ENCODE results near the gene MTF1. TPM values are rescaled to one million over a fixed set of nuclear protein-coding genes. Genes with fewer than 3 reads are reported as not detected.

Gene MTF1
- total RNA-seq, 1 experiment from 2014 or later: 22.1 TPM

DNA sequence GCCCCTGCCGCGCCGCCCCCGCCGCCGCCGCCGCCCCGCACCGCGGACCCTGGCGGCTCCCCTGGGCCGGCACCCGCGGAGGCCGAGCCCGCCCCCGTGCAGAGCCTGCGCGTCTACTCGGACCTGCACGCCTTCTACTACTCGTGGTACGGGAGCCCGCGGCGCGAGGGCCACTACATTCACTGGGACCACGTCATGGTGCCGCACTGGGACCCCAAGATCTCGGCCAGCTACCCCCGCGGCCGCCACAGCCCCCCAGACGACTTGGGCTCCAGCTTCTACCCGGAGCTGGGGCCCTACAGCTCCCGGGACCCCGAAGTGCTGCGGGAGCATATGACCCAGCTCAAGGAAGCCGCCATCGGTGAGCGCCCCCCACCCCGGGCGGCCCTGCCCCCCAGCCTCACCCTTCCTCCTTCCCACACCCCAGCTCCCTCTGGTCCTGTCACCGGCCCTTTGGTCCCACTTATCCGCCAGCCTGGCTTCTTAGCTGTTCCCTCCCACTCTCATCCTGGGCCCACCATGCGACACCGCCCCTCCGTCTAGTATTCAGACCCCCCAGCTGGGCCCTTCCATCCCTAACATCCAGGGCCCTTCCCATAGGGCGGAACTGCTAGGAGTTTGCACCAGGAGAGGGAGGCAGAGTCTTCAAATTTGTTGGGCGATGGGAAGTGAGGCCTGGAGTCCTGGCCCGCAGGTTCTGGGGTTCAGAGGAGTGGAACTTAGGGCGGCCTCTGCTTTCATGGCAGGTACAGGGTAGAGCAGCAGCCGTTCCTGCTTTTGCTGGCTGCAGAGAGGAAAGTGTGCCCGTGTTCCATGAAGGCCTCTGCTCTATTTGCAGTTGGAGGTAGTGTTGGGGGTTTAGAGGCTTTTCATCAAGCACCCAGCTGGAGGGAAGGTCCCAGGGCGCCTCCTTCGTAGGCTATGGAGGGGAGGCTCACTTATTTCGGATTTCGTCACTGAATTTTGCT is 64.7 kb downstream of the MTF1 start:
- no peak for DNase-seq
- Histone ChIP-seq H3F3A (ENCODE audit: insufficient read depth, low read depth) (peaks cover 27% of the 10 kb centered on the region; the same call in 1 of the 2 replicates), H3K4me2 (peak overlapping the region; percentile 95), H3K9me2 (ENCODE audit: insufficient read depth) (no peaks in the 10 kb centered on the region), H3K9me3 (ENCODE audit: insufficient read depth, low read depth) (no peaks in the 10 kb centered on the region), H3K27me3 (ENCODE audit: insufficient read depth, low read depth) (no peaks in the 10 kb centered on the region), H3K4me3 (peak overlapping the region; percentile 83), H2AFZ (peak overlapping the region; percentile 88), H3K27ac (no peak overlapping the region), H3K79me2 (ENCODE audit: low read depth) (peaks cover 24% of the 10 kb centered on the region), H3K36me3 (ENCODE audit: low read depth) (peaks cover 13% of the 10 kb centered on the region; the same call in 1 of the 2 replicates), H3K4me1 (replicated peaks; ENCODE audit: insufficient read depth) (peaks cover 24% of the 10 kb centered on the region), H4K20me1 (ENCODE audit: insufficient read depth) (no peaks in the 10 kb centered on the region)
- no peak for TF ChIP-seq EZH2 (IDR thresholded peaks at IDR 0.05; ENCODE audit: low read depth)
- TF ChIP-seq, protein P1, sequence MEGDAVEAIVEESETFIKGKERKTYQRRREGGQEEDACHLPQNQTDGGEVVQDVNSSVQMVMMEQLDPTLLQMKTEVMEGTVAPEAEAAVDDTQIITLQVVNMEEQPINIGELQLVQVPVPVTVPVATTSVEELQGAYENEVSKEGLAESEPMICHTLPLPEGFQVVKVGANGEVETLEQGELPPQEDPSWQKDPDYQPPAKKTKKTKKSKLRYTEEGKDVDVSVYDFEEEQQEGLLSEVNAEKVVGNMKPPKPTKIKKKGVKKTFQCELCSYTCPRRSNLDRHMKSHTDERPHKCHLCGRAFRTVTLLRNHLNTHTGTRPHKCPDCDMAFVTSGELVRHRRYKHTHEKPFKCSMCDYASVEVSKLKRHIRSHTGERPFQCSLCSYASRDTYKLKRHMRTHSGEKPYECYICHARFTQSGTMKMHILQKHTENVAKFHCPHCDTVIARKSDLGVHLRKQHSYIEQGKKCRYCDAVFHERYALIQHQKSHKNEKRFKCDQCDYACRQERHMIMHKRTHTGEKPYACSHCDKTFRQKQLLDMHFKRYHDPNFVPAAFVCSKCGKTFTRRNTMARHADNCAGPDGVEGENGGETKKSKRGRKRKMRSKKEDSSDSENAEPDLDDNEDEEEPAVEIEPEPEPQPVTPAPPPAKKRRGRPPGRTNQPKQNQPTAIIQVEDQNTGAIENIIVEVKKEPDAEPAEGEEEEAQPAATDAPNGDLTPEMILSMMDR (conservative IDR thresholded peaks at IDR 0.05): no peak; the same call in 1 of the 2 replicates
- TSS peak; percentile 26 for BruUV-seq (replicated peaks)
- ChIA-PET POLR2A (ENCODE audit: unreplicated experiment) (interaction anchor here (0.6 kb wide), 1 partner anchor 11 kb away, joined by 3 read pairs; no protein-coding TSS in a partner anchor), CTCF (interaction anchor here (0.6 kb wide), 1 partner anchor 1817 kb away, joined by 7 read pairs; no protein-coding TSS in a partner anchor)
- intact Hi-C loops (cut with micrococcal nuclease; ENCODE audit: unreplicated experiment): no loop called here

GRCh38 chr1:37793773-37794371 is 65.5 kb downstream of the MTF1 start, which contains the start of gene MANEAL:
TSS of gene MANEAL (plus strand) at chr1:37793847. CDS start at chr1:37794183, 336 bp downstream.
- H3K4me2 ChIP-seq: peak within 1 kb of the TSS; percentile 95
- peaks cover 24% of the 10 kb centered on the region for H3K4me1 ChIP-seq (replicated peaks; ENCODE audit: insufficient read depth)
- BruUV-seq (replicated peaks): no TSS peak
- intact Hi-C loops (cut with micrococcal nuclease; ENCODE audit: unreplicated experiment): no loop called here
- DNase-seq: peak in 1 of 2 experiments; percentile 53
- ChIA-PET POLR2A (ENCODE audit: unreplicated experiment) (no interaction called here), CTCF (interaction anchor here (0.6 kb wide), 1 partner anchor 193 kb away, joined by 20 read pairs; no protein-coding TSS in a partner anchor)
- H3K27me3 ChIP-seq (ENCODE audit: insufficient read depth, low read depth): no peaks in the 10 kb centered on the region
- peak within 1 kb of the TSS; percentile 88 for H2AFZ ChIP-seq
- no peak within 1 kb of the TSS for H3K27ac ChIP-seq
- H4K20me1 ChIP-seq (ENCODE audit: insufficient read depth): no peaks in the 10 kb centered on the region
- no peak for TF ChIP-seq EZH2 (IDR thresholded peaks at IDR 0.05; ENCODE audit: low read depth)
- TF ChIP-seq, protein P1 (conservative IDR thresholded peaks at IDR 0.05): no peak
- H3K9me2 ChIP-seq (ENCODE audit: insufficient read depth): no peaks in the 10 kb centered on the region
- peak within 1 kb of the TSS; percentile 83 for H3K4me3 ChIP-seq
- peaks cover 24% of the 10 kb centered on the region; the same call in 1 of the 2 replicates for H3F3A ChIP-seq (ENCODE audit: insufficient read depth, low read depth)
- H3K36me3 ChIP-seq (ENCODE audit: low read depth): 0 out of 2 replicates have a peak, but pooled peaks cover 11% of the 10 kb centered on the region
- no peaks in the 10 kb centered on the region for H3K9me3 ChIP-seq (ENCODE audit: insufficient read depth, low read depth)
- H3K79me2 ChIP-seq (ENCODE audit: low read depth): peaks cover 24% of the 10 kb centered on the region

All from PC-9 (cell line).